RPMI7951 (cell line): ENCODE data around the gene SH3BP2. TPM values are rescaled to one million over a fixed set of nuclear protein-coding genes. Genes with fewer than 3 reads are reported as not detected.

Source experiments
- DNase-seq: peaks from one replicate; pipeline ENCODE4 v3.0.0-alpha.2; 2012; ENCODE audit warnings: low read depth
- total RNA-seq: library from RNA; depleted of rRNA; stranded (reverse); fragments of >200 nt; shearing (Covaris generic); gene quantifications from 2 replicates; pipeline ENCODE4 v1.2.3, GENCODE V29; 2014

SH3BP2 gene
- total RNA-seq, 1 experiment from 2014 or later: 24.8 TPM

DNA sequence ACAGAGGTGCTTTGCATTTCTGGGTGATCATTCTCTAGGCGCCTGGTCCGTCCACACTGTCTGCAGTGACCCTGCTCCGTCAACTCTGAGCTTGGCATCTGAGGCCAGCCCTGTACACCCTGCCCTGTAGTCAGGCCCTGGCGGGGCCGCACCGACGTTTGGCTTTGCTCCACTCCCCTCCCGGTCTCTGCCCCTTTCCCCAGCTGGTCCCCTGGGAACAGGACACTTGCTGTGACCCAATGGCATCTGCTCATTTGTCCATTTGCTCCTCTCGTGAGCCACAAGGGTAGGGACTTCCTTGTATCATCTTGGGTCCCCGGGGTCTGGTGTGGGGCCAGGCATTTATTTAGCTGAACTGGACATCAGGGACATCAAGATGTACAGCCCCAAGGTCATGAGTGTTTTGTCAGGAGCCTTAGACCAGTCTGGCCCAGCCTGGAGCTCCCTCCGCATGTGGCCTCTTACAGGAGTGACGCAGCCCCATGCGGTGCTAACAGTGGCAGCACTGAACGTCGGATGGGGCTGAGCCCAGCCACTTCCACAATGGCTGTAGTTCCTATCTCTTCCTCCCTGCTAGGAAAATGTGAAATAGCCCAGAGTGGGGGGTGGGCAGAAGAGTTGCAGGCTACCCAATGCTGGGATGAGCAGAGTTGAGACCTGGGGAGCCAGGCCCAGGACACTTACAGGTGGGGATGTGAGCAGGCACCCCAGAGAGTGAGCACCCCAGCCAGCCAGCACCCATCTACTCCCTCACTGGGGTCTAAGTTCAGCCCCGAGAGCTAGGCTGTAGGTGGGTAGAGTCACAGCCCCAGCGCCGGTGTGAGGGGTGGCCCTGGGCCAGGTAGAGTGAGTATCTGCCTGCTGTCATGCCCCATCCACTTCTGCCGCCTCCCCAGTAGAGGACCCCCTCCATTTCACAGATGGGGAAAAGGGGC is 2.0 kb upstream of the SH3BP2 start:
- DNase-seq: no peak

DNA sequence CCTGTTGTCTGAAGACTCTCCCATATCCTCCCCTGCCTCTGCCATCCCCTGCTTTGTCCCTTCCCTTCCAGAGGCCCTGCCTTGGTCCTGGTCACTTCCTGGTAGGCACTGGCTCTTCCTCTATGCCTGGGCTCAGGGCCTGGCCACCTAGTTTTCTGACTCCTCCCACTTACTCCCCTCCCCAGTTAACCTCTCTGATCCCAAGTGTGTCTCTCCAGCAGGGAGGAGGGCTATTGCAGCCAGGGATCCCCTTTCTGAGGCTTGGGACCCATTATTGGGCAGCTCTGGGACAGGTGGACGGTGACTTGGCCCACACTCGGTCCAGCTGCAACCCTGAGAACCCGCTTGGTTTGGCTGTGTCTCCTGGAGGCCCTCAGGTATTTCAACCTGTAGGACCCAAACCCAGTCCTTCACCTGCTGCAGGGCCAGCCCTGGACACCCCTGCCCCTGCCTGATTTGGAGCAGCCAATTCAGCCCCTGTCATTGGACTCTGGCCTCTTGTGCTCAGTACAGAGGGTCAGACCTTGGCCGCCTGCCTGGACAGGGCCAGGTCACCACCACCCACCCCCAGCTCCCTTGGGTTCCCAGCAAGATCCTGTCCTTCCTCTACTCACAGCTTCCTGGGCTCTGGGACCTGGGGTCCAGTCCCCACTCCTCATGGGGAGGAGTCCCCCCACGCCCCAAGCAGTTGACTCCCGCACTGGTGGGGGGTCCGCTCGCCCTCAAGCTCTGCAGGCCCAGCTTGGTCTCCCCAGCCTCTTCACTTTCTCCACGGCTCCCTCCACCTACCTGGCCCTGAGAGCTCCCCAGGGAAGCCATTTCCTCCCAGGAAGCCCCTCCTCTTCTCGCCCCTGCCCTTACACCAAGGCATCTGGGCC is 1.1 kb upstream of the SH3BP2 start:
- no peak for DNase-seq

- DNase-seq: no peak
Observed at GRCh38 chr4:2792396-2792710, 532 bp upstream of the SH3BP2 start.

GRCh38 chr4:2793586-2794485 is 951 bp downstream of the SH3BP2 start:
- peak; percentile 71 for DNase-seq

GRCh38 chr4:2794486-2795299 is 1.8 kb downstream of the SH3BP2 start:
- peak; percentile 94 for DNase-seq

DNA sequence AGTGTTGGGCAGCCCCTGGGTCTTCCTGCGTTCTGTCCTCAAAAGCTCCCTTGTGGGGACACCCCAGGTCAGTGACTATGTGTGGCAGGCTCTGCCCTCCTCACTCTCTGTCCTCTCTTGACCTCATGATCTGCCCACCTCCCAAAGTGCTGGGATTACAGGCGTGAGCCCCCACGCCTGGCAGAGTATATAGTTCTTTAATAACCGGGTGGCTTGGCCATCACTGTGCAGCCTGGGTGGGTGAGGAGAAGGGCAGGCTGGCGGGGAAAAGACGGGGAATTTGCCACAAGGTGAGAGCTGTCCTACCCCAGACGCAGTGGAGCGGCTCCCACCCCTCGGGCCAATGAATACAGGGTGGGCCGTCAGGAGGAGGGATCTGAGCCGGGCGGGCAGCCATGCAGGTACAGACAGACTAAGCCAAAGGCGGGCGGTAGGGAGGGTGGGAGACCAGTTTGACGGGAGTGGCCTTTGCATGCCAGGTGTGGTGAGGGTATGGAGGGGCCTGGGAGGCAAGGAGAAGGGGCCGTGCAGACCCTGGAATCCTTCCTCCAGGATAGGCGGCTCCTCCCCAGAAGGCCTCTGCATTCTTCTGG is 2.5 kb downstream of the SH3BP2 start:
- DNase-seq: no peak

- DNase-seq: peak; percentile 97
Observed at GRCh38 chr4:2795893-2796848, 3.3 kb downstream of the SH3BP2 start.

GRCh38 chr4:2796849-2797544 is 4.1 kb downstream of the SH3BP2 start:
- no peak for DNase-seq

- no peak for DNase-seq
Observed at GRCh38 chr4:2797545-2798305, 4.8 kb downstream of the SH3BP2 start.

GRCh38 chr4:2798399-2799223 is 5.7 kb downstream of the SH3BP2 start:
- DNase-seq: no peak

DNA sequence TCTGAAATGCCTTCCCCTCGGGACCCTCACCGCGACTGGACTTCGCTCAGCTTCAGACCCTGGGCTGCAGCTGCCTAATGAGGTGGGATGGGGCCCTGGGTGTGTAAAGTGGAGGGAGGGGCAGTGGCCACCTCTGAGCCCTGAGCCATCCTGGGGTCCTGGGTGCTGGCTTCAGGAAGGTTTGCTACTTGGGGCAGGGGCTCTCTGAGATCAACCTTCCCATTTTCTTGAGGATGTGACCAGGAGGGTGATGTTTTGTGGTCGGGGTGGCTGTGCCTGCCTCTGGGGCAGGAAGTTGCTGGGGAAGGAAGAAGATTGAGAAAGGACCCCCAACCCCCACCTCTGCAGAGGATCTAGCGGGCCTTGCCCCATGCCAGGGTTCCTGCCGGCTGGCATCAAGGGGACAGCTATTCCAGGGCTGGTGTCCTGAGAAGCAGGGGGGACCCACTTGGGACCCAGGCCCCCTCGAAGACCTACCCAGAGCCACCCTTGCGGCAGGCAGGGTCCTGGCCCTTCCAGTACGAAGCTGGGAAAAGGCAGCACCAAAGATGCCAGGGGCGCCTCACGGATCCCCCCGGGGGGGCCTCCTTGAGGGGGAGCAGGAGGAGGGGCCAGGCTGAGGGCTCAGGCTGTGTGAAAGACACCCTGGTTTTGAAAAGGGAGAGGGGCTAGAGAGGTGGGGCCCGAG is 6.5 kb downstream of the SH3BP2 start:
- no peak for DNase-seq

DNA sequence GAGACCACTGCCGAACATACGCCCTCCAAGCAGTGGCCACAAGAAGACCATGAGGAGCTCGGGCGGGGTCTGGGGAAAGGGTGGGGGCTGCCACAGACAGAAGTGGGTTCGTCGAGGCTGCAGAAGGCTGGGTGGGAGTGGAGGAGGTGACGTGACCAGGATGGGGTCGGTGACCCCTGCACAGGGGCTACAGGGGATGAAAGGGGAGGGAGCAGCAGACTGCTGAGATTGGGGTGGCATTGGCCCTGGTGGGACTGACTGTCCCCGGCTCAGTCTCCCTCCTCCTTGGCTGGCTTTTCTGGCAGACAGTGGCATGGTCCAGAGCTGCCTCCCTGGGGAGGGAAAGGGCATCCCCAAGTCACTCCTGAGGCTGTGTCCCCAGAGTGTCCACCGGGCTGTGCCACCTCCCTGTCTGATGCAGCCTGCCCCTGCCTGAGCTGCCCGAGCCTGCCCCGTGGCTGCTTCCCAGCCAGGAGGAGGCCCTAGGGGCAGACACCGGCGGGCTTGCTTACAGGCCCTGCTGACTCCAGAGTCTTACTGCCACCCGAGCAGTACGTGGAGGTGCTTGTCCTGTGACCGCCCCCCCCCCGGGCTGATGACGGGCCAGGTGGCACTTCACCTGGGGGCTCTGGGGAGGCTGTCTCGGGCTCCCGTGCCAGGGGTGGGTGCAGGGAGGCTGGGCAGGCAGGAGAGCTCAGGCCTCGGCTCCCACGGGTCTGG is 7.2 kb downstream of the SH3BP2 start:
- peak; percentile 20 for DNase-seq

DNA sequence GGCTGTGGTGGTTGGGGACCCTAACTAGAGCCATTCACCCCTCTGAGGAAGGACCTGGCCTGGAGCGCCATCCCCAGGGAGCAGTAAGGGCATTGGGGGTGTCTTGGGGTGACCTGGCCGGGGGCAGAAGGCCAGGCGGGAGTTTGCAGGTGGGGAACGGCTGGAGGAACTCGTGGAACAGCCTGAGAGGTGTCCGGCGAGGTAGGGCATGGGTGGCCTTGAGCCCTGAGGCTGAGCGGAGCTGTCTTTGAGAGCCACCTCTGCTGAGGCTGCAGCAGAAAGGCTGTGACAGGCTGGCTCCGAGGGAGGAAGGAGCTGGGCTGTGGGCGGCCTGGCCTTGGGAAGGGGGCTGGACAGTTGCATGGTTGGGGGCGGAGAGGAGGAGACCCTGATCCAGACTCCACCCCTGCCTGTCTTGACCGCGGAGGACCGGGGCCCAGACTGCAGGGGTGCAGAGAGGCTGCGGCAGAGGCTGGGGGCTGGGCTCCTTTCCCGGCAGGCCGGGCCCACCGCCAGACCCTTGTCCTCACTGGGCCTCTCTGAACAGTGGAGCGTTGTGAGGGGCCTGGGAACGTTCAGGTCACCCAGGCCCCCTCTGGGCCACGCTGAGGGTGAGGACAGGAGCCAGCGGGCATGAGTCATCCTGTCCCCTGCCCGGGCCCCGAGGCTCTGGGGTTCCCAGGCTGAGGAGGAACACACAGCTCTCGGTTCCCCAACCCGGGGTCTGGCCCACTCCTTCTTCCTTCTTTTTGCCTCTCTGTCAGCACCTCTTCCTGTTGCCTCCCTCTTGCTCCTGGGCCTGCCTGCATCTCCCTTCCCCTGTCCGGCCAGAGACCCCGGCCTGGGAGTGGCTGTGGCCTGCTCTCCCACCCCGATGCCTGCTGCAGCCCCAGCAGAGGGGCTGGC is 8.1 kb downstream of the SH3BP2 start:
- DNase-seq: peak; percentile 83
